NCI-H128 (cell line): ENCODE results near the gene SSH2.

Experiments
- DNase-seq: peaks from one replicate; lab custom pipeline; 2025; ENCODE audit not compliant: unreplicated experiment; lab: John Stamatoyannopoulos, UW

SSH2 gene

DNA sequence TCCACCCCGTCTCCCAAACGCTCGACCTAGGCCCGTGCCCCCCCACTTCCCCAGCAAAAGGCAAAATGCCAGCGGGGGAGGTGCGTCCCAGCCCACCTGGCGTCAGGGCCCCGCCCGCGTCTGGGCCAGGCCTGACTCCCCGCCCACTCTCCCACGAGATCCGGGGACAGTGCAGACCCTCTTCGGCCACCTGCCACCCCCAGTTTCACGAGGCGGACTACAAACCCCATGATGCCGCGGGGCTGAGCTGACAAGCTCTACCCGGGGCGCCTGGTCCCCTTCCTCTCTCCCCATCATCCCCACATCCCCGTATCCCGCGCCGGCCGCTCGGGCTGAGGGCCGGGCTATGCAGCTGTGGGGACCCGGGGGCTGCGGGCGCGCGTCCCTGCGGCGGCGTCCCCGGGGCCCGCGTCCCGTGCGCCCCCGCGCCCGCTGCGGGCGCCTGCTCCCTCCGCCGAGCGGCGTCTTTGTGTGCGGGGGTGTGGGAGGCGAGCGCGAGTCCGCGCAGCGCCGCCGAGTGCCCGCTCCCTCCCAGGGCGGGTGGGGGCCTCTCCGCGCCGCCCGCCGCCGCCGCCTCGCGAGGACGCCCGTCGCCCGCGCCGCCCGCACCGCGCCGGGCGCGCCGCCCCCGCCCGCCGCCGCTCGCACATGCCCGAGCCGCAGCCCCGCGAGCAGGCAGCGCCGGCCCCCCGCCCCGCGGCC lies 337.0 kb downstream of the SSH2 start, which contains the start of gene ANKRD13B:
TSS of gene ANKRD13B (plus strand) at position 283 of the 702 bp plus-strand sequence. CDS start 490 bp downstream, outside the sequence.
- DNase-seq = peak; percentile 50

DNA sequence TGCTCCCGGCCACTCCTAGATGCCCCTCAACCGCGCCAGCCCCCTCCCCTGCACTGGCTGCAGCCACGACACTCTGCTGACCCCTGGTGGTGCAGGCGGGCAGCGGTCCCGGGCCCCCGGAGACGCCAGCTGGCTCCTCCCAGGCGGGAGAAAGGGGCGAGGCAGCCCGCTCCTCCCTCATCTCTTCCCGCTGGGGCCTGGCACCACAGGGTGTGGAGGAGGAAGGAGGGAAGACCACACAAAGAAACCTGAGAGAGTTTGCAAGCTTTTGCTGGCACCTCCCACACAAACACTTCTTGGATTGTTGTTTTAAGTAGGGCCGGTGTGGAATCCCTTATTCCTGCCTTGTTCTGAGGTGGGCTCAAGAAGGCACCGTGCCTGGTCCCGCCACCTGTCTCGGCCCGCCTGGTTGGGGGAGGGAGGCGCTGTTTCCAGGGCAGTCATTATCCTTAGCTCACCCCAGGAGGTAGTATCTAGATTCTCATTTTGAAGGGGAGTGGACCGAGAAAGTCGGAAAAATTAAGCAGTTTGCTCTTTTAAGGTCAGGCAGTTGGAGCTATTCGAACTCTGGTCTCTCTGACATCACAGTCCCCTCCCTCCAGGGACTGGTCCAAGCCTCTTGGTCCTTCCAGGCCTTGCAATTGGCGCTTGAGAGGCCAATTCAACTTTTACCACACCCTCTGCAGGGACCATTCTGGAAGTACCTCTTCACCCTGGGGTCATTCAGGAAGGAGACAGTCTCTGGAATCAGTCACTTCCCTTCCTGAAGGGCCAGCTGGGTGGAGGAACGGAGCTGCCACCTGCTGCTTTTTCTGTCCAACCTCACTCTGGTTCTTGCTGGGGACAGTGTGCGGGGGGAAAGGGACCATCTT lies 338.1 kb downstream of the SSH2 start:
- DNase-seq = peak; percentile 67

GRCh38 chr17:29591146-29591736 lies 338.8 kb downstream of the SSH2 start:
- no peak for DNase-seq

GRCh38 chr17:29590411-29591145 lies 339.4 kb downstream of the SSH2 start:
- DNase-seq = no peak

- peak; percentile 38 for DNase-seq
Measured at GRCh38 chr17:29589524-29590410, 340.3 kb downstream of the SSH2 start, which contains the start of gene GIT1. GIT1 (minus strand) TSS chr17:29589648; CDS start chr17:29589378, 270 bp downstream.

DNA sequence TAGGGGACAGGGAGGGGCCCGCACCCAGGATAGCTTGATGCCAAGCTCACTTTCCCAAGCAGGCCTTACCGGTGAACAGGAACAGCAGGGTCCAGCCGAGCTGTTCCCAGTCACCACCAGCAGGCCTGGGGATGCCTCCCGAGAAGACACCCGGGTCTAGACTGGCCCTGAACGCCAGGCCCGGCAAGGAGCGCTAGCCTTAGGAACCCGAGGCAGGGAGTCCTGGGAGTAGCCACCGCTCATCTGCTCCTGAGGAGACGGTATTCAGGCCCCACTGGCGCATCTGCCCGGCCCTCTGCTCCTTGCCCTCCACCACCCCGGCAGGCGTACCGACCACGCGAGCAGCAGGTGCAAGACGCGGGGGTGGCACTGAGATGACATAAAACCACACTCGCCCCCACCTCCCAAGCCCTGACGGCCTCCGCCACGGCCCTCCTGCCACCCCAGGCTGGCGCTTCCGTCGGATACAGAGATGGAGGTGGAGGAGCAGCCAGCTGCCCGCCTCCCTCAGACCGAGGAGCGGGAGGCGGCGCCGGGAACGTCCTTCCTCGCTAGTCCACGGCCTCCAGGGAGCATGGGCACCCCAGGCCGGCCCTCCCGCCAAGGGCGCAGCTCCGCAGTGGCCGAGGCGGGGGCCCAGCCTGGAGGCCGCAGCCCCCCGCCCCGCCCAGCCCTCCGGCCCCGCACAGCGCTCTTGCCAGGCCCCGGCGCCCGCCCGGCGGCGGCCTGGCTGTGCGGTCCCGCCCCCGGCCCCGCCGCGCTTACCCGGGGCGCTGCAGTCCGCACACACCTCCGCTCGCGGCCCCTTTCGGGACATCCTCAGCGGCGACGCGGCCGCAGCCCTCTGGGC lies 341.2 kb downstream of the SSH2 start:
- DNase-seq = no peak

DNA sequence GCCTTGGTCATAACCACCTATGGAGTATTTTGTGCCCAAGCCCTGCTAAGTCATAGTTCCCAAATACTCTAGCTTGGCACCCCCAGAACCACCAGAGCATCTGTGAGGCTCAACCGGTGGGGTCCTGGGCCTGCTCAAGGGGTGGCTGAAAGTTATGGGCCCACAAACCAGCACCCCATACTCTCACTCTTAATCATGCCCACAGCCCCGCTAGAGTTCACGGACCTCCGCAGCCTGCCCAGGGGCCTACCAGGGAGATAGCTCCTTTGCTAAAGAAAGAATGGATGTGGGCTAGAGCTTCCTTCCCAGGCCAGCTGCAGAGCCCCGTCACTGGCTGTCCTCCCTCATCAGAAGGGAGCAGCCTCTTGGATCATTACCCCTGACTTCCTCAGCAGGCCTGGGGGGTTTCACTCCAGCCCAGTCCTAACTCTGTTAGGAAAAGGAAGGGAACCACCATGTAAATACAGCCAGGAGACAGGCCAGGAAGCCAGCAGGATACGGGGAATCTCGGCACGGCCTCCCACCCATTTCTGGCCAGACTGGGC lies 341.9 kb downstream of the SSH2 start:
- no peak for DNase-seq

DNA sequence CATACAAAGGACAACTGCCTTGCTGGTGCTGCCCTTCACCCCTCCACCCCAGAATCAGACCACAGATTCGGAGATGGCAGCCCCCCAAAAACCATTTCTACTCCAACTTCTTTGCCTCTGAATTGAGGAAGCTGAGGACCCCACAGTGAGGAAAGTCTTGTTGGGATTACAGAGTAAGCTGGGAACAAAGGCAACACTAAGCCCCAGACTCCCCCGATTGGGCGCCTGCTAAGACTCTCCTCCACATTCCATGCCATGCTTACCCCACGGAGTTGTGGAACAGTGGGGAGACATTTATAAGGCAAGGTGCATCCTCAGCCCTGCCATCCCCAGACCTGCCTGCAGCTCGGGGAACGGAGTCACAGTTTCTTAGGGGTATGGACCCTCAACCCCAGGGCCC lies 342.4 kb downstream of the SSH2 start:
- DNase-seq = no peak

DNA sequence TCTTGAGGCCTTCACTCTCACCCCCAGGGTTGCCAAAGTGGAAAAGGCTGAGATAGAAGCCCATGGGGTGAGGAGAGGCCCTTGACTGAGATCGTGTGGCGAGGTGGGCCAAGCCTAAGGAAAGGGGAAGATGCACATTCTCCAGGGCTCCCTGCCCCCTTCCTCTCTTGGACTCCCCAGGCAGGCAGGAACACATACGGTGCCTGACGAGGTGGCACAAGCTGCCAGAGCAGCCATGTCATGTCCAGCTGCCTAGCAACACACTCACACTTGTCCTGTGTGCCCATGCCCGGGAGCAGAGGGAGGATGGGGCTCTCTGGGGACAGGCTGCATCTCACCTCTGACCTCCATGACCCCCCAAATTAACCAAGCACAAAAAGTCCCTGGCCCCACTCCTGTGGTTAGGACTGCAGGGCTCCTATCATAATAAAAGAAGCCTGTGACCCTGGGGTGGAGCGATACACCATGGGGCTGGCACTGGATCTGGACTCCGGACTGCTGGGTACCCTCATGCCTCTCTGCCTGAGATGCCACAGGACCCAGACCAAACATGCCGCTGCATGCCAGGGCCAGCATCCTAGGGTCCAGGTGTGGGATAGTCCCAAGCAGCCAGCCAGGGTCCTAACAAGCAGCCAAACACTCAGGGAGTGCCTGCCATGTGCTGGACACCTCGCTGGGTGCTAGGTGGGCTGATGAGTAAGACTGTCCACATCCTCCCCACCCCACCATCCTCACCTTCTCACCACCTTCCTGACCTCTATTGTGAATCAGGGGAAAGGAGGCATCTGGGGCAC lies 343.2 kb downstream of the SSH2 start:
- no peak for DNase-seq

GRCh38 chr17:29585080-29585751 lies 344.8 kb downstream of the SSH2 start:
- DNase-seq = no peak

DNA sequence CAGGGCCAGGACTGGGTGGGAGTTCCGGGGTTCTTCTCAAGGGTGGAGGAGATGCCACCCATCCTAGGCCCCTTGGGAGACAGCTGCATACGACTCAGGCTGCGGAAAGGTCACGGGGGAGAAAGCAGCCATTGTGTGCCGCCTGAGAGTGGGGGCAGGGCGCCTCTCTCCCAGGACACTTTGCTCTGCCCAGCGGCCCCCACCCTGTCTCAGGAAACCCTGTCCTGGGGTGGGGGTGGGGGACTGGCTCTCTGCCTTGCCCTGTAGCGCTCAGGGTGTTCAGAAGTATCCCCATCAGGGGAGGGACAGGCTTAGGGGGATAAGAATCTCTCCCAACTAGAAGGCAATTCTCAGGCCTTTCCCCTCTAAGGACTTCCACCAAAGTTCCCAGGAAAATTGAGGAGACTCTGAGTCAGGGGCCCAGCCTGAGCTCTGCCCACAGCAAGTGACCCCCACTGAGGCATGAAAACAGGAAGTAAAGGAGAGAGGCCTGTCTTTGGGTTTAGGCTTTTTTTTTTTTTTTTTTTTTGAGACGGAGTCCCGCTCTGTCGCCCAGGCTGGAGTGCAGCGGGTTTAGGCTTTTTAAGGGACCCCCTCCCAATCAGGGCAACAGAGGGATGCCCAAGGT lies 345.5 kb downstream of the SSH2 start:
- DNase-seq = no peak

DNA sequence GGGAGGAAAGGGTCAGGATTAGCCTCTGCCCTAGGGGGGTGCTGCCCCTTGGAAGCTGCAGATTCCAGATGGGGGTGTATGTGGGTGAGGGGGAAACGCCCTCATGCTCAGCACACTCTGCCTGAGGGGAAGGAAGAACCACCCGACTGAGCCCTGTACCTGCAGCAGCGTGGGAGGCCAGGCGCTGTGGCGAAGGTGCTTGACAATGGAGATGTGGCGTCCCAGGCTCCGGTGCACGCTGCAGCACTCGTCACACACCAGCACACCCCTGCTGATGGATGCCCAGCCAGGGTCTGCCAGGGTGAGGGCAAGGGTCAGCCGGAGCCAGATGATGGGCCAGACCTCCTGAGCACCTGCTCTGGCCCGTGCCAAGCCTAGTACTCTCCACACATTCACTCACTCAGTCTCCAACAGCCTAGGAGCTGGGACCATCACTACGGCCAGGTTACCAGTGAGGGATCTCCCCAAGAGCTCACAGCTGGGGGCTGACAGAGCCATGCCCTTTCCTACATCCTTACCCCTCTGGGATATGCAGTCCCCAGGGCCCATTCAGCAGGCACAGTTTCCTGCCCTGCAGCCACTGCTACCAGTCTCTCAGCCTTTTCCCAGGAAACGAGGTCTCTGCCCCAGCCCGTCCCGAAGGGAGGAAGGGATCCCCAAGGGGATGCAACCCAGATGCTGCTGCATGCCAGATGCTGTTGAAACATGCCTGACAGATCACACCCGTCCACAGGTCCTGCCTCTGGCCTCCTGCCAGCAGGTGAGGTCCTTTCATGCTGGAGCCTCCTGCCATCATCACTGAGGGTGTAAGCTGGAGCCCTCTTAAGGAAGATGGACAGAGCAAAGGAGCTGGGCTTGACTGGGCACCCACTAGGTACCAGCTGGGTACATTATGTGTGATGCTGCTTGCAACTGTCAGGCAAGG lies 346.4 kb downstream of the SSH2 start:
- DNase-seq = no peak

DNA sequence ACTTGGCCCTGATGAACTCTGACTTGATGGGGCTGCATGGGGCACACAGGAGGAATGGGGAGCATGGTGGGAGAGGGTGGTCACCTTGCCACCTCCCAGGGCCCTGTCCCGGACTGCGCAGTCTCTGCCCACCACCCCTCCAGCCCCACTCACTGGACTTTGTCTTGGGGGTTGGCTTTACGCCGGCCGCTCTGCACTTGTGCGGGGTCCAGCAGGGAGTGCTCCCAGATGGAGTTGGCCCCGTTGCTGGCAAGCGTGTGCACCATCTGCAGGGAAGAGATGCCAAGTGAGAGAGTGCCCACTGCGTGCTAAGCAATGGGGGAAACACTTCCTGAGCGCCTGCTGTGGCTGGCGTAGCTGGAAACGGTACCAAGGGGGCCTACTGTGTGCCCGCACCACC lies 347.3 kb downstream of the SSH2 start:
- DNase-seq = no peak

- DNase-seq = no peak
Measured at GRCh38 chr17:29582254-29582765, 347.7 kb downstream of the SSH2 start.

- no peak for DNase-seq
Measured at GRCh38 chr17:29581583-29582253, 348.3 kb downstream of the SSH2 start.
